HG03558 (cell line): ENCODE results near the gene PKP1.

Experiments
- ATAC-seq: cut with Tn5 transposase; IDR thresholded peaks from one replicate; pipeline ENCODE4 v1.9.1; 2021; ENCODE audit warnings: moderate number of reproducible peaks; ENCODE audit not compliant: unreplicated experiment; ENCODE audit errors: extremely low read depth

PKP1 gene

DNA sequence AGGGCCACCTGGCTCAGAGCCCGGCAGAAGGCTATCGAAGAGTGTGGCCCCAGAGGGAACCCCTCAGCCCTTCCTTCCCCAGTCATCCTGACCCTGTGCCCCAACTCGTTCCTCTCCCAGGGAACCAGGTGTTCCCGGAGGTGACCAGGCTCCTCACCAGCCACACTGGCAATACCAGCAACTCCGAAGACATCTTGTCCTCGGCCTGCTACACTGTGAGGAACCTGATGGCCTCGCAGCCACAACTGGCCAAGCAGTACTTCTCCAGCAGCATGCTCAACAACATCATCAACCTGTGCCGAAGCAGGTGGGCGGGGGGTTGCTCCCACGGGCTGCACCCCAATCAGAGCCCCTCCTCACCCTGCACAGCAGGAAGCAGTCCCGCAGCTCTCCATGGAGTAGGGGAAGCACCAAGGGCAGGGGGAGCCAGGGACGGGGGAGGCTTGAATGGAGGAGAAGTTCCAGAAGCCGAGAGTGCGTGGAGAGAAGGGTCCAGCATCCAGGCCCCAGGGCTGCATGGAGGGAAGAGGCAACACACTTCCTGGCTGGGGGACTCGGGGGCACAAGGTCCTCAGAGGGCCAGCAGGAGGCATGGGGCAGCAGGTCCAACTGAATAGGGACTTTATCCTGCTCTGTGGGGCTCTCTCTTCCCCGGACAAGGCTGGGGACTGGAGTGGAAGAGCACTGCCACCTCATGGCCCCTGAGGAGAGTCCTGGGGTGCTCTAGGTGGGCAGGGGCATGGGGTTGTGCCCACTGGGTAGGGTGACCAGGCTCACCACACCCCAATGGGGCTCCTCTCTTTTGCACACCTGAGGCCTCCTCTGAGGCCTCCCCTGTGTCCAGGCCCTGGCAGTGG is 41.7 kb downstream of the PKP1 start:
- no peak for ATAC-seq

DNA sequence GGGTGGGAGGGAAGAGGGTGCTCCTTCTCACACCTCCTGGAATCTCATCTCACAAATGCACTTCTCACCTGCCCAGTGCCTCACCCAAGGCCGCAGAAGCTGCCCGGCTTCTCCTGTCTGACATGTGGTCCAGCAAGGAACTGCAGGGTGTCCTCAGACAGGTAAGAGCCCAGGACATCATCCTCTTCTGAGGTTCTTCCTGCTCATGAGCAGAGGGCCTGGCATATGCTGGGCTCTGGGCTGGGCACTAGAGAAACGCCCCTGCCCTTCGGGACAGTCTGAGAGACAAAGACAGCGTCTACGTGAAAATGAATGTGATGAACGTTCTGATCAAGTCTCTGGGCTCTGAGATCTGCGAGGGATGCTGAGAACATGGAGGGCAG is 42.4 kb downstream of the PKP1 start:
- no peak for ATAC-seq

DNA sequence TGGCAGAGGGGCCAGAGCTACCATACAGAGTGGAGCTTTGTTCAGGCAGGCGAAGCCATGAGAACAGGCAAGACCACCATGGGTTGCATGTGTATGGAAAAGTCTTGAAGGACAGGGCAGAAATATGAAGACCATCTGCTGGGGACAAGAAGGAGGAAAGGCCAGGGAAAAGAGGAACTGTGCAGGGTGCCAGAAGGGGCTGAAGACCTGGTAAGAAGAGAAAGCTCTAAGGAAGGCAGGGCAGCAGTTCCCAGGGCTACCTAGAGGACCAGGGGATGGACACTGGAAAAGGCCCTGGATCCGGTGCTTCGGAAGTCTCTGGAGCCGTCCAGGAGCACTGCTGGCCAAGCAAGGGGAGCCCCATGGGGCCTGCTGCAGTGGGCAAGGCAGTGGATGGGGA is 43.4 kb downstream of the PKP1 start:
- no peak for ATAC-seq

DNA sequence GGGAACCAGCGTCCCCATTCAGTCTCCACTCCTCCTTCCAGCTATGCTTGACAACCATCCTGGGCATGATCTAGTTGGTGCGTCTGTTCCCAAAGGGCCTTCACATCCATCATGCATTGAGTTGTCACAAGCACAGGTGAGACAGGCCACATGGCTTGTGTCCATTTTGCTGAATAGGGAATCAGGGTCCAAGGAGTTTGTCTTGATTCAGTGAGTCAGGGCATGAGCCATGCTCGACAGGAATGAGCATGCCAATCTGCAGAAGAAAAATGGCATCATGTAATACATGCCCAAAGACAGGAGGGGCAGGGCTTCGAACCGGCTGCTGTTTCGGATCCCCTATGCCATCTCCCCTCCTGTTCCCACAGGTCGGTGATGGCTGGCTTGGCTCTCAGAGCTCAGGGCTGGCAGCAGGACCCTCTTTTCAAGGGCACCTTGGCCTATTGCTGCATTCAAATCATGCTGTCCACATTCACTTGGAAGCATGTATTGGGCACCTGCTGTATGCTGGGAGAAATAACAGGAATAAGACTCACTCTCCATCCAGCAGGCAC is 44.5 kb downstream of the PKP1 start:
- no peak for ATAC-seq

DNA sequence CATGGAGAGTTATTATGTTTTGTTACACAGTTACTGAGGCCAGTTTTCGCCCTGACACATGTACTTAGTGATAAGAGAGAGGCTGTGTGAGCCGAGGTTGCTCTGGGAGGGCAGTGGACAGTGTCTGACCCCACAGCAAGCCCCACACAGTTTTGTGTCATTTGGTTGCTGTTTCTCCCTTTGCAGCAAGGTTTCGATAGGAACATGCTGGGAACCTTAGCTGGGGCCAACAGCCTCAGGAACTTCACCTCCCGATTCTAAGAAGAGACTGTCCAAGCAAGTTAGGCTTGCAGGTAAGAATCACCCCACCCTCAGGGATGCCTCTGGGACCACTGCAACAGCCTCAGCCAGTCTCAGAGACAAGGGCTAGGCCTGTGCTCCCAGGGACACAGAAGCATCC is 45.3 kb downstream of the PKP1 start:
- no peak for ATAC-seq

DNA sequence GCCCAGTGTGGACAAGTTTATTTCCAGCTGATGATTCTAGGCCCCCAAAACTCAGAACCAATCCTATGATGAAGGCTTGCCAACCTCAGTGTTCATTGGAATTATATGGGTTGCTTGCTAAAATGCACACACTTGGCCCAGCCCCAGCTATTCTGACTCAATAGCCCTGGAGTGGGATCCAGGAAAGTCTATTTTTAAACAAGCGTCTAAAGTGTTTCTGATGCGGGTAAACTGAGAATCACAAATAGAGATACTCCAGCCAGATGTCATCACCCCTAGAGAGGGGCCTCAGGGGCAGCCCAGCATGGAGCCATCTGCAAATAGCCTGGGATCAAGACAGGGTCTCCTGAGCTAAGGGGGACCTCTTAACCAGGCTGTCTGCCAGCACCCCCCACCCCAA is 46.0 kb downstream of the PKP1 start:
- ATAC-seq = no peak

DNA sequence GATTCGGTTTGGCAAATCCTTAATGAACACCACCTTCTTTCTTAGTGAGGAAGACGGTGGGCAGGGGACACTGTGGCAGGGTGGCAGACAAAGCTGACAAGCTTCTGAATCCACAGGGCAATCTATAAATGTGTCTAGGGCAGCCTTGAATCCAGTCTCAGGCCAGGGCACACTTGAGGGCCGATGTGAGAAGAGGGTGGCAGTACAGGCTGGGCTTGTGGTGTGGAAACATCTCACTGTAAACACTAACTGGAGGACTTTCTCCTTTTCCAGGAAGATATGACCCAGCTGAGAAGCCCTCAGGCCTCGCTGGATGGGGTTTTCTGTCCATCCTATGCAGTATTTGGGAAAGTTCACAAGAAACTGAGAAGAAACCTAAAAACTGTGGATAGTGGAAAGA is 46.5 kb downstream of the PKP1 start:
- no peak for ATAC-seq

DNA sequence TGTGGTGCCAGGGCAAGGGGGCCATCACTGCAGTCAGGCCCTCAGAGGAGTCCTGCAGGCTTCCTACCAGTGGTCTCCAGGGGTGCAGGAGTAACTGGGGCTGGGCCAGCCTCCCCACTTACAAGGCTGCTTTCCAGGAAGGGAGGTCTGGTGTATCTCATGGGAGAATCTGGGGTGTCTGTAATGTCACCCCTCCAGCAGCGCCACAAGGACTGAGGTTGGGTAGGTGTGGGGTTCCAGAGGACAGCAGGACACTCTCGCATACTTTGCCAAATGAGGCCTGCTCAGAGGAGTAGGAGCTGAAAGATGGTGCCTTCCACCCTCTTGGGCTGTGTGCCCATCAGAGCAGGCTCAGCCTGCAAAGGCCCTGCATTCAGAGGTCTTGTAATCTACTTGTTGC is 47.2 kb downstream of the PKP1 start:
- no peak for ATAC-seq

DNA sequence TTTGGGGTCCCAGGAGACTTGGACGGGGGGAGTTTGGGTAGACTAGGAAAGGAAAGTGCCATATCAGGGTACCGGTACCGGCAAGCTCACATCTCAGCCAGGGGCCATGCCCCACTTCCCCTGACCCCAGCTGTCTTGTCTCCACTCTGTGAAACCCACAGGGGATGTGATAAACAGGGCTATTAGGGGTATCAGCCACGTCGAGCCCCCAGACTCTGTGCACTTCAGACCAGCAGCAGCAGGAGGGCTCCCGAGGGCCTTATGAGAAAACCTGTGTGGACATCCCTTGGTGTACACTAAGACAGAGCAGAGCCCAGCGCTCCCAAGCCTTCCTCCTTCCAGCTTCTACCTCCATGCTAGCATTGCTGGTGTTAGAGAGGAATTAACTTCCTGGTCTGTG is 47.9 kb downstream of the PKP1 start:
- ATAC-seq = no peak

DNA sequence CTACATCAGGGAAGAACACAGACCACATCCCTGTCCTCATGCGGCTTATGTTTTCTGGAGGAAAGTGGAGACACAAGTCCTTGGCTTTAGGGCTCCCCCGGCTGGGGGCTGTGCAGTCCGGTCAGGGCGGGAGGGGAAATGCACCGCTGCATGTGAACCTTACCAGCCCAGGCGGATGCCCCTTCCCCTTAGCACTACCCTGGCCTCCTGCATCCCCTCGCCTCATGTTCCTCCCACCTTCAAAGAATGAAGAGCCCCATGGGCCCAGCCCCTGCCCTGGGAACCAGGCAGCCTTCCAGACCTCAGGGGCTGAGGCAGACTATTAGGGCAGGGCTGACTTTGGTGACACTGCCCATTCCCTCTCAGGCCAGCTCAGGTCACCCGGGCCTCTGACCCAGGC is 48.7 kb downstream of the PKP1 start:
- ATAC-seq = no peak

DNA sequence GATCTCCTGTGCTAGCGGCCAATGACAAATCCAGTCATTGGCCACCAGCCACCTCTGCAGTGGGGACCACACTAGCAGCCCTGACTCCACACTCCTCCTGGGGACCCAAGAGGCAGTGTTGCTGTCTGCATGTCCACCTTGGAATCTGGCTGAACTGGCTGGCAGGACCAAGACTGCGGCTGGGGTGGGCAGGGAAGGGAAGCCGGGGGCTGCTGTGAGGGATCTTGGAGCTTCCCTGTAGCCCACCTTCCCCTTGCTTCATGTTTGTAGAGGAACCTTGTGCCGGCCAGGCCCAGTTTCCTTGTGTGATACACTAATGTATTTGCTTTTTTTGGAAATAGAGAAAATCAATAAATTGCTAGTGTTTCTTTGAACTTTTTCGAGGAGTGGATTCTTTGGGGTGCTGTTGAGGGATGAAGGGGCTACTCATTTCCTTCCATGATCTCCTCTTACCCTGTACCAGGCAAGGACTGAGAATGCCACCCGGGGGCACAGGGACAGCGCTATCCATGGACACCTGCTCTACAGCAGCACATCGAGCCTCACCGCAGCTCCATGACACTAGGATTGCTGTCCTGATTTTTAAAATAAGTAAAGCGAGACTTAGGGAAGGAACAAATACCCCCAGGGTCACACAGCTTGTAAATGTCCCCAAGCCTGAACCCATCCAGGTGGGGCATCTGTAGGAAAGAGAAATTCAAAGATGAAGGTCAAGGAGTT is 49.5 kb downstream of the PKP1 start:
- no peak for ATAC-seq

DNA sequence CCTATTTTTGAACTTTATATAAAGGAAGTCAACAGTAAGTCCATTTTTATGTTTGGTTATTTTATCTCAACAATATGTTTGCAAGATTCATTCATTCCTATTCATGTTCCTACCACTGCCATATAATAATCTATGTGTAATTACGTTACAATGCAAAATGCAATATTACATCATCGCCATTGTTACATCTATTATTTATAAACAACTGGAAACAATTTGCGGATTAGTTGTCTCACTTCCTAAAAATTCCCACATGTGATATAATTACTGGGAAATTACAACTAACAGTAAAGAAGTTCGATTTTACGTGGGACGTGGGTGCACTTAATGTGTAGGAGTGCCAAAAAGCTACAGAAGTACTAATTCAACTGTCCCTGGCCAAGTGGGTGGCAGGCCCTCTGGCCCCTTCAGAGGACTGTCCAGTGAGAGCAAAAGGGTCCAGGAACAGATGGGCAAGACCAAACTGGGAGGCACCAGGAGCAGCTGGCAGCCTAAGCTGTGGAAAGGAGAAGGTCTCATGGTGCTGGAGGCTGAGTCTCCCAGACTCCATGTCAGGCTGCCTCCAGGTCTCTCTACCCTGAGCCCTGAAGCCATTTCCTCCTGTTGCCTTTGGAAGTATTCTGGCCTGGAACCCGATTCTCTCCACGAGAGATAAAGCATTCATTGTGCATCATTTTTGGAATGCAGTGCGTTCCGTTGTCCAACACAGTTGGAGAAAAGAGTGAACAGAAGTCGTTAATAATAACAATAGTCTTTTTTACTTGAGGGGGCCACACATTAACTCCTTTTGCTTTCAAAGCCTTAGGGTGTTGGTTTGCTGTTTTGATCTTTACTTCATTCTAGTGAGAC is 51.2 kb downstream of the PKP1 start:
- ATAC-seq = no peak

DNA sequence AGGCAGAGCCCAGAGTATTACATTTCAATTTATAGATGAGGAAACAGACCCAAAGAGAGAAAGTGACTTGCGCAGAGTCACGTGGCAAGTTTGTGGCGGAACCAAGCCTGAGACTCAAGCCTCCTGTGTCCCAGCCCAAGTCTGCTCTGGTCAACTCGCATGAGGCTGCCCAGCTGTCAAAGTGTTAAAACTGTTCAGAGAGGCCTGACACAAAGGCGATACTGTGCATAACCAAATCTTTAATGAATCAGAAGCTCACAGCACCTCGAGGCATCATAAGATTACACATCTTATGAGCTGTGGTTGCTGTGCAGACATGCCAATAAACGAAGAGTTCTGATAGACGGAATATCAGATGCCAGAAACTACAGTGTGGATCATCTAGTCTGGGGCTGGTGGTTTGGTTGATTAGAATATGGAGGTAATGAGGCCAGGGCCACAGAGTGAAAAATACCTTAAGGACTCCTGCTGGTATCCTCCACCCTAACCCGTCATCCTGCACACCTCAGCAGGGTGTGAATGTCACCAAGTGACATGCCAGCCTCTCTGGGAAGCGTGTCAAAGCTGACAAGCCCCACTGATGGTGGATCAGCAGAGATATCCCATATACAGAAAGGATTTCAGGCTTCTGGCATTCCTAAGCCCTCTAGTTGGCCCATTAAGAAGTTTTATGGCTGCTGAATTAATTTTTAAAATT is 52.0 kb downstream of the PKP1 start:
- no peak for ATAC-seq

DNA sequence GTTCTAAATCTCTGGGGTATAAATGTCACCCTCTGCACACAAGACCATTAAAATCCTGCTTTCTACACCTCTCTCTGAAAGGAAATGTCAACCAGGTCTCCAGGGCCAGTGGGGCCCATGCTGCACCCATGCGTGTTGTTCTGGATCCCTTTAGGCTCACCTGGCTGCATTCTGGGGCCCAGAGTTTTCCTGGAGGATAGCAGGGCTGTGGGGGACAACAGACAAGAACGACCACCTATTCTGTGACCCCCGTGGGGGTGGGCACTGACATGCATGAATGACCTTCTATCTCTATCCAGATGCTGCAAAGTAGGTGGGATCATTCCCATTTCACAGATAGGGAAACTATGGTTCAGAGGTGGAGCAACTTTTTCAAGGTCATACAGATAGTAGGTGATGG is 52.6 kb downstream of the PKP1 start:
- no peak for ATAC-seq

DNA sequence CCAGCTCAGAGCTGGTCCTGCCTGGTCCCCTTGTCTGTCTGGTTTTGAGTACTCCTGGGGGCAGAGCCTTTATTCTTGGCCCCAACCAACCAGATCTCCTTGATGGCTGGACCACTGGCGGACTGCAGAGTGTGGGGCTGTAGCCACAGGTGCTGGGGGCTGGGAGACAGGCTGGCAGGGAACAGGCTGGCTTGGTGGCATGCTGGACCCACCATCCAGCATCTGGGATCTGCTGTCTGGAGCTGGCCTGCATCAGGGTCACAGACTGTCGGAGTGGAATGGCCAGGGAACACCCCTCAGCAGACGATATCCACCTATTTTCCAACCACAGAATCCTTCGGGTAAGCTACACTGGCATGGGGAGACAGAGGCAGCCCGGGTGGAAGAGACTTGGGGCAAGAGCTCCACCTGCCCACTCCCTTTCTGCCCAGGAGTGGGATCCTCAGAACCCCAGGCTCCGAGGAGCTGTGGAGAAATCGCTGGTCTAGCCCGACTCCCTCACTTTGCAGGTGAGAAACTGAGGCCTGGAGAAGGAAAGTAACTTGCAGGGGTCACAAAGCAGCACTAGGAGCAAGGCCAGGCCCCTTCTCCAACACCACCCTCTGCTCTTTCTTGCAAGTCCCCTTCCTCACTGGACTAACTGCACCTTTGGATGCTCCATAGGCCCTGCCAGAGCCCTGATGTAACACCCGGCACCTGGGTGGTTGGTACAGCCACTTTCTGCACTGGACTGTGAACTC is 53.6 kb downstream of the PKP1 start:
- no peak for ATAC-seq

DNA sequence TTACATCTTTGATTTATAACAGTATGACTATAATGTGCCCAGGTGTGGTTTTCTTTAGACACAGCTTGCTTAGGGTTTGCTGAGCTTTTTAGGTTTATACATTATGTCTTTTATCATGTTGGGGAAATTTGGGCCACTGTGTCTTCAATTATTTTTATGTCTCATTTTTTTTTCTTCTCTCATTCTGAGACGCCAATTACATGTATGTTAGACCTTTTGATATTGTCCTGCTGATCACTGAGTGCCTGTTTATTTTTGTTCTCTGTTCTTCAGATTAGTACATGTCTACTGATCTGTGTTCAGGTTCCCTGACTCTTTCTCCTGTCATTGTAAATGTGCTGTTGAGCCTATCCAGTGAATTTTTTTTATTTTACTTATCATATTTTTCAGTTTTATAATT is 58.1 kb downstream of the PKP1 start:
- no peak for ATAC-seq

DNA sequence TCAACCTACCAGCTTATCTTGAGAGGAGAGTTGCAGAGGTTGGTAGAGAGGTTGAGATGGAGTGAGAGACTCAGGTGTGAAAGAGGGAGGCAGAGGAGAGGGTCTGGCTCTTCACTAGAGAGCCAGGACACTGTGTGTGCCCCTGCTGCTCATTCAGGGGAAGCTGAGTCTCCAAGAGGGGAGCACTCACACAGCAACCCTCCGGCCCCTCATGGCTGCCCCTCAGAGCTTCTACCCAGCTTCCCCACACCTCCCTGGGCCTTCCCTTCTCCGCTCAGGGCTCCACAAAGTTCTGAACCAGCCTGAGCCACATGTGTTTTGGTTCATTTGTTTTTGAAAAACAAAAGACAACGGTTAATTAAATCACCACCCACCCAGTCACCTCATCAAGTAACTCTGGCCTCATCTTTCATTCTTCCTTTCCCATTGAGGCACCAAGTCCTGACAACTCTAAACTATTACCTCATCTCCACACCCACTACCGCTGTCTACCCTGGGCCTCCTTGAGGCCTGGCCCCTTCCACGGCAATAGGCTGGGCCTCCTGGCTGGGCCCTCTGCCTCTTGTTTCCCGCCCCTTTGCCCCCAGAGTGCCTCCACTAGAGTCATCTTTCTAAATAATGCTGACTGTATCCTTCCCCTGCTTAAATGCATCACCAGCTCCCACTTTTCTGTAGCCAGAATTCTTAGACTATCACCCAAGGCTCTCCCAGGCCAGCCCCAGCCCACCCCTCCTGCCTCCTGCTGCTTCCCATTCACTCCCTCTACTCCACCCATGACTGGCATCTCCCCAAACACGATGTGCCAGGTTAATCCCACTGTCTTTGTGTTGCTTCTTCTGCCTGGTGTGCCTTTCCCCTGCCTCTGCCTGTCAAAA is 61.1 kb downstream of the PKP1 start:
- no peak for ATAC-seq

DNA sequence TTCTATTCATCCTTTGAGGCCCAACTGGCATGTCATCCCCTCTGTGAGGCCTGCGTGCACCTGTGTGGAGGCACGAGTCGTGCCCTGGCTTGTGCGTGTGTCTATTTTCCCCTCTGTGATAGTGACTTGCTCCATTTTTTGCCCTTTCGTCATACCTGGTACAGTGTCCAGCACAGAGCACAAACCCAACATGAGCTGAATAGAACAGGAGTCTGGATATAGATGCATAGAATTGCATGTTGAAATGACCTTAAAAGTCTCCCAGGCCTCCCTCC is 61.7 kb downstream of the PKP1 start:
- no peak for ATAC-seq
